Lower leg skin (tissue), 3 donors: ENCODE data around the gene HBM.

ENCODE experiments used
- POLR2A ChIP-seq, 2 donors: fragments of 450-650 bp; IDR thresholded peaks; one replicate each; pipeline ENCODE4 v1.6.1; 2016 to 2017; ENCODE audit warnings: antibody characterized with exemption in 2 of 2, mild to moderate bottlenecking in 1 of 2, moderate library complexity in 1 of 2
- TF ChIP-seq, protein P1 (sequence below), 3 donors: fragments of 450-650 bp; IDR thresholded peaks; one replicate each; pipeline ENCODE4 v1.5.1; 2016; ENCODE audit warnings: antibody characterized with exemption in 3 of 3, mild to moderate bottlenecking in 3 of 3, moderate library complexity in 2 of 3

DNA sequence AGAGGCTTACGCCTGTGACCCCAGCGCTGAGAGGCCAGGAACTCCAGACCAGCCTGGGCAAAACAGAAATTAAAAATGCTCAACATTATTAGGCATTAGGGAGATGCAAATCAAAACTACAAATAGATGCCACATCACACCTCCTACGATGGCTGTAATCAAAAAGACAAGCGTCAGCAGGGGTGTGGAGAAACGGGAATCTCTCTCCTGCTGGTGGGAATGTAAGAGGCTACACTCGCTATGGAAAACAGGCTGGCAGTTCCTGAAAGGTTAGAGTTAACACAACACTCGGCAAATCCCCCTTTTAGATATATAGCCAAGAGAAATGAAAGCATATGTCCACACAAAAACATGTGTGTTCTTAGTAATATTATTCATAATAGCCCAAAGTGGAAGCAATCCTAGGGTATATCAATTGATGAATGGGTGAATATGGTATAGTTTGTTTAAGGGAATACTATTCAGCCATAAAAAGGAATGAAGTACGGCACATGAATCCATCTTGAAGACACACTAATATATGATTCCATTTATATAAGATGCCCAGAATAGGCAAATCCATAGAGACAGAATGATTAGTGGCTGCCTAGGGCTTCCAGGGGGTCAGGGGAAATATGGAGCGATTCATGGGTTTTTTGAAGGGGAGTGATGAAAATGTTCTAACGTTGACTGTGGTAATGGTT is 25.5 kb upstream of the HBM start:
- TF ChIP-seq, protein P1, sequence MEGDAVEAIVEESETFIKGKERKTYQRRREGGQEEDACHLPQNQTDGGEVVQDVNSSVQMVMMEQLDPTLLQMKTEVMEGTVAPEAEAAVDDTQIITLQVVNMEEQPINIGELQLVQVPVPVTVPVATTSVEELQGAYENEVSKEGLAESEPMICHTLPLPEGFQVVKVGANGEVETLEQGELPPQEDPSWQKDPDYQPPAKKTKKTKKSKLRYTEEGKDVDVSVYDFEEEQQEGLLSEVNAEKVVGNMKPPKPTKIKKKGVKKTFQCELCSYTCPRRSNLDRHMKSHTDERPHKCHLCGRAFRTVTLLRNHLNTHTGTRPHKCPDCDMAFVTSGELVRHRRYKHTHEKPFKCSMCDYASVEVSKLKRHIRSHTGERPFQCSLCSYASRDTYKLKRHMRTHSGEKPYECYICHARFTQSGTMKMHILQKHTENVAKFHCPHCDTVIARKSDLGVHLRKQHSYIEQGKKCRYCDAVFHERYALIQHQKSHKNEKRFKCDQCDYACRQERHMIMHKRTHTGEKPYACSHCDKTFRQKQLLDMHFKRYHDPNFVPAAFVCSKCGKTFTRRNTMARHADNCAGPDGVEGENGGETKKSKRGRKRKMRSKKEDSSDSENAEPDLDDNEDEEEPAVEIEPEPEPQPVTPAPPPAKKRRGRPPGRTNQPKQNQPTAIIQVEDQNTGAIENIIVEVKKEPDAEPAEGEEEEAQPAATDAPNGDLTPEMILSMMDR (IDR thresholded peaks at IDR 0.05), result no peak
- TF ChIP-seq POLR2A (IDR thresholded peaks at IDR 0.05), result no peak
